A673 (cell line): Measurements from ENCODE around the gene NRAS. TPM values are rescaled to one million over a fixed set of nuclear protein-coding genes. Genes with fewer than 3 reads are reported as not detected.
A peak's percentile ranks its signal among the peaks of the same experiment; 100 is the strongest.

Experiments
- Bru-seq: library from RNA; stranded (reverse); fragments of 400-500 nt; gene quantifications from one replicate; lab custom pipeline; 2021; lab: Mats Ljungman, UMichigan
- BruChase-seq, 2 experiments: library from RNA; stranded (reverse); fragments of 400-500 nt; gene quantifications; one replicate each; lab custom pipeline; 2021; lab: Mats Ljungman, UMichigan
- BruUV-seq: library from RNA; stranded (reverse); fragments of 400-500 nt; replicated peaks from 2 replicates; lab custom pipeline; 2021; lab: Mats Ljungman, UMichigan
- CTCF ChIA-PET: fragments of 300-600 bp; sonication (Branson Sonifier 250); formaldehyde crosslinking; loops from one replicate; lab custom pipeline; 2022; ENCODE audit warnings: antibody characterized with exemption; lab: Charles Lee
- POLR2A ChIA-PET: fragments of 300-600 bp; sonication (Branson Sonifier 250); formaldehyde crosslinking; loops from one replicate; lab custom pipeline; 2022; ENCODE audit warnings: antibody characterized with exemption; ENCODE audit not compliant: low non-redundant PET; lab: Charles Lee
- DNase-seq: peaks from one replicate; pipeline ENCODE4 v3.0.0-alpha.2; 2015; ENCODE audit warnings: low spot score
- H3K27ac ChIP-seq: fragments of 200-600 bp; sonication (generic); 2 replicates; pipeline ENCODE4 v1.5.1; 2016; ENCODE audit warnings: mixed run types, low read depth, mild to moderate bottlenecking, mixed read lengths, antibody characterized with exemption, low read length; ENCODE audit not compliant: poor library complexity, severe bottlenecking
- H3K27me3 ChIP-seq: fragments of 200-600 bp; sonication (generic); replicated peaks from 2 replicates; pipeline ENCODE4 v1.6.1; 2017; ENCODE audit warnings: mixed run types, low read depth, mild to moderate bottlenecking, mixed read lengths, antibody characterized with exemption, low read length; ENCODE audit not compliant: insufficient read depth, poor library complexity
- H3K36me3 ChIP-seq: fragments of 200-600 bp; sonication (generic); 2 replicates; pipeline ENCODE4 v1.6.1; 2016; ENCODE audit warnings: mixed run types, mild to moderate bottlenecking, mixed read lengths, antibody characterized with exemption, low read length; ENCODE audit not compliant: insufficient read depth, poor library complexity, severe bottlenecking
- H3K4me1 ChIP-seq: fragments of 200-600 bp; sonication (generic); 2 replicates; pipeline ENCODE4 v1.6.1; 2017; ENCODE audit warnings: mixed run types, mild to moderate bottlenecking, mixed read lengths, antibody characterized with exemption, low read length; ENCODE audit not compliant: insufficient read depth, poor library complexity, severe bottlenecking
- H3K4me3 ChIP-seq: fragments of 200-600 bp; sonication (generic); 2 replicates; pipeline ENCODE4 v1.5.1; 2016; ENCODE audit warnings: low read depth, mixed run types, mild to moderate bottlenecking, mixed read lengths, low read length; ENCODE audit not compliant: poor library complexity, severe bottlenecking
- H3K9me3 ChIP-seq: fragments of 200-600 bp; sonication (generic); 2 replicates; pipeline ENCODE4 v1.6.1; 2016; ENCODE audit warnings: mixed run types, low read depth, mild to moderate bottlenecking, mixed read lengths, antibody characterized with exemption, low read length; ENCODE audit not compliant: poor library complexity, severe bottlenecking
- EZH2 ChIP-seq: fragments of 200-600 bp; sonication (generic); IDR thresholded peaks from 2 replicates; pipeline ENCODE4 v1.6.1; 2017; ENCODE audit warnings: borderline replicate concordance, low read depth, mild to moderate bottlenecking, mixed read lengths, antibody characterized with exemption, low read length; ENCODE audit not compliant: poor library complexity, severe bottlenecking
- intact Hi-C: fragments of 100-400 bp; cut with micrococcal nuclease; formaldehyde crosslinking; loops from one replicate; pipeline ENCODE4 v1.10.0; 2022; ENCODE audit not compliant: unreplicated experiment
- long read RNA-seq: library from polyadenylated mRNA; stranded (forward); transcript quantifications from one replicate; pipeline ENCODE4 v2.0.0, GENCODE V29; 2022
- total RNA-seq: library from RNA; stranded (reverse); gene quantifications from 2 replicates; pipeline ENCODE4 v1.2.3, GENCODE V29; 2021
- TF ChIP-seq, protein P1 (sequence below): fragments of 300-800, 200-600 bp; sonication (generic); conservative IDR thresholded peaks from 2 replicates; pipeline ENCODE4 v1.5.1; 2017; ENCODE audit warnings: low read depth, mild to moderate bottlenecking, antibody characterized with exemption, low read length, moderate library complexity, mixed read lengths

NRAS gene
- total RNA-seq = 72.2 and 79.1 TPM in 2 replicates
- Bru-seq, nascent RNA = percentile 95 among the genes with signal in this experiment
- BruChase-seq, experiment 1, labeled RNA remaining after a 2-hour chase = percentile 99 among the genes with signal in this experiment
- percentile 99 among the genes with signal in this experiment for BruChase-seq, experiment 2, labeled RNA remaining after a 6-hour chase
- long read RNA-seq, full-length matches to known transcripts = 159 of 181 reads
- long read RNA-seq, partial matches to known transcripts = 19 of 181 reads
- long read RNA-seq, other reads (novel, unspliced or antisense) = 3 of 181 reads

DNA sequence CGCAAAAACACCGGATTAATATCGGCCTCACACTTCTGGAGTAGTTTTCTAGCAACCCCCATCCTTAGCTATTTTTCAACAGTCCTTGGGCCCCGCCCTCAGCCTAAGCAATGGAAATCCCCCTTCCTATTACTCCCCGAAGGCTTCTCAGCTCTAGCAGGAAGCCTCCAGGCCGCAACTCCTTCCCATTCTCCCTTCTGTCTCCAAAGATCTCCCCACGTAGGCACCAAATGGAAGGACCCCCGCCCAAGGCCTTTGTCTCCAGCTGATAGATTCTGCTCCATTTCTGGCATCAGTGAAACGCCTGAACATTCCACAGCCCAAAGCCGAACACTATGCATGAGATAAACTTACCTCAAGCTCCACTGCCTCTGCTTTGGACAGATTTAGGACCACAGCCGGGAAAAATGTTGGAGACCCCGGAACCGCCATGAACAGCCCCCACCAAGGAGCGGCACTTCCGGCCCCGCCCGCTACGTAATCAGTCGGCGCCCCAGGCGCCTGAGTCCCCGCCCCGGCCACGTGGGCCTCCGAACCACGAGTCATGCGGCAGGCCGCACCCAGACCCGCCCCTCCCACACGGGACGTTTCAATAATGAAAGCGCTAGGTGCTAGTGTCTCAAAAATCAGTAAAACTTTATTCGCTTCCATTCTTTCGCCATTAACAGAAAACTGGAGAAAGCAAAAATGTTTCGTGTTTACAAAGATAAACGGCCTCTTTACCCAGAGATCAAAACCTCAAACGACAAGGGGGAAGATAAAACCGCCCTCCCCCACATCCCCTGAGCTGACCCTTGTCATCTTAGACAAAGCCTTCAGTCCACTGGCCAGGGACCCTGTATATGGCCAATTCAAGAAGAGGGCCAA lies at the start of gene NRAS:
TSS of gene NRAS (minus strand) at position 468 of the 867 bp plus-strand sequence. CDS start 611 bp downstream, outside the sequence.
- POLR2A ChIA-PET = no interaction called here
- peak within 1 kb of the TSS; percentile 89 for H3K27ac ChIP-seq
- H3K9me3 ChIP-seq = no peaks in the 10 kb centered on the region
- peak; percentile 96 for DNase-seq
- no peaks in the 10 kb centered on the region for H3K27me3 ChIP-seq
- H3K36me3 ChIP-seq = peaks cover 77% of the 10 kb centered on the region
- CTCF ChIA-PET = no interaction called here
- TF ChIP-seq, protein P1, sequence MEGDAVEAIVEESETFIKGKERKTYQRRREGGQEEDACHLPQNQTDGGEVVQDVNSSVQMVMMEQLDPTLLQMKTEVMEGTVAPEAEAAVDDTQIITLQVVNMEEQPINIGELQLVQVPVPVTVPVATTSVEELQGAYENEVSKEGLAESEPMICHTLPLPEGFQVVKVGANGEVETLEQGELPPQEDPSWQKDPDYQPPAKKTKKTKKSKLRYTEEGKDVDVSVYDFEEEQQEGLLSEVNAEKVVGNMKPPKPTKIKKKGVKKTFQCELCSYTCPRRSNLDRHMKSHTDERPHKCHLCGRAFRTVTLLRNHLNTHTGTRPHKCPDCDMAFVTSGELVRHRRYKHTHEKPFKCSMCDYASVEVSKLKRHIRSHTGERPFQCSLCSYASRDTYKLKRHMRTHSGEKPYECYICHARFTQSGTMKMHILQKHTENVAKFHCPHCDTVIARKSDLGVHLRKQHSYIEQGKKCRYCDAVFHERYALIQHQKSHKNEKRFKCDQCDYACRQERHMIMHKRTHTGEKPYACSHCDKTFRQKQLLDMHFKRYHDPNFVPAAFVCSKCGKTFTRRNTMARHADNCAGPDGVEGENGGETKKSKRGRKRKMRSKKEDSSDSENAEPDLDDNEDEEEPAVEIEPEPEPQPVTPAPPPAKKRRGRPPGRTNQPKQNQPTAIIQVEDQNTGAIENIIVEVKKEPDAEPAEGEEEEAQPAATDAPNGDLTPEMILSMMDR = no peak
- no peak for TF ChIP-seq EZH2
- H3K4me1 ChIP-seq = peaks cover 7% of the 10 kb centered on the region
- peak within 1 kb of the TSS; percentile 95 for H3K4me3 ChIP-seq
- BruUV-seq = no TSS peak
- intact Hi-C loops = loop anchor here (5.0 kb wide), 1 partner anchor 369 kb away; no protein-coding TSS in a partner anchor

DNA sequence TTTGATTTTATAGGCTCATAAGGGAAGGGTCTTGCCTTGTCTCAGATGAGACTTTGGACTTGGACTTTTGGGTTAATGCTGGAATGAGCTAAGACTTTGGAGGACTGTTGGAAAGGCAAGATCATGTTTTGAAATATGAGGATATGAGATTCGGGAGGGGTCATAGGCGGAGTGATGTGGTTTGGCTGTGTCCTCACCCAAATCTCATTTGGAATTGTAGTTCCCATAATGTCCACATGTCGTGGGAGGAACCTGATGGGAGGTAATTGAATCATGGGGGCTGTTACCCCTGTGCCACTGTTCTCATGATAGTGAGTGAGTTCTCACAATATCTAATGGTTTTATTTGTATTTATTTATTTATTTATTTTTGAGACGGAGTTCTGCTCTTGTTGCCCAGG lies 48.1 kb upstream of the NRAS start:
- peak; percentile 25 for DNase-seq
- H3K27ac ChIP-seq = no peak overlapping the region
- CTCF ChIA-PET = no interaction called here

More for the DNA sequence above, 48.1 kb upstream of the NRAS start:
- no TSS peak for BruUV-seq
- no peaks in the 10 kb centered on the region for H3K9me3 ChIP-seq
- no peaks in the 10 kb centered on the region for H3K4me1 ChIP-seq
- intact Hi-C loops = no loop called here
- no peak overlapping the region for H3K4me3 ChIP-seq
- no peaks in the 10 kb centered on the region for H3K36me3 ChIP-seq
- TF ChIP-seq, protein P1 = 0 out of 2 replicates have a peak, but pooled peaks have one; percentile 20
- TF ChIP-seq EZH2 = no peak
- no peaks in the 10 kb centered on the region for H3K27me3 ChIP-seq
- POLR2A ChIA-PET = no interaction called here
